OCI-LY3 (cell line): Measurements from ENCODE around the gene POPDC2.

Experiments used
- H2AFZ ChIP-seq: fragments of 200-600, 300-600 bp; shearing (Covaris generic); 2 replicates; pipeline ENCODE4 v1.6.0; 2014; ENCODE audit warnings: antibody characterized with exemption, low read depth, low read length
- H3K27ac ChIP-seq: fragments of 200-600, 300-600 bp; sonication (generic); 2 replicates; pipeline ENCODE4 v1.5.1; 2014; ENCODE audit warnings: mild to moderate bottlenecking, low read length, moderate library complexity, mixed read lengths
- H3K27me3 ChIP-seq: fragments of 200-600, 300-600 bp; sonication (generic); 2 replicates; pipeline ENCODE4 v1.6.1; 2014; ENCODE audit warnings: low read depth, low read length, mixed read lengths
- H3K36me3 ChIP-seq: fragments of 200-600, 300-600 bp; sonication (generic); replicated peaks from 2 replicates; pipeline ENCODE3; 2014; ENCODE audit warnings: low read depth, low read length, mixed read lengths
- H3K4me1 ChIP-seq: fragments of 300-600, 200-600 bp; sonication (generic); 2 replicates; pipeline ENCODE4 v1.6.1; 2014; ENCODE audit warnings: low read length, mixed read lengths
- H3K4me2 ChIP-seq: fragments of 200-600, 300-600 bp; sonication (generic); 2 replicates; pipeline ENCODE4 v1.6.1; 2014; ENCODE audit warnings: low read length, mixed read lengths
- H3K4me3 ChIP-seq: fragments of 300-600, 200-600 bp; sonication (generic); 2 replicates; pipeline ENCODE4 v1.5.1; 2014; ENCODE audit warnings: antibody characterized with exemption, mild to moderate bottlenecking, low read length, moderate library complexity
- H3K79me2 ChIP-seq: fragments of 300-600, 200-600 bp; shearing (Covaris generic); 2 replicates; pipeline ENCODE4 v1.6.1; 2014; ENCODE audit warnings: mild to moderate bottlenecking, low read length, mixed read lengths
- H3K9ac ChIP-seq: fragments of 300-600, 200-600 bp; shearing (Covaris generic); 2 replicates; pipeline ENCODE4 v1.6.0; 2014; ENCODE audit warnings: mild to moderate bottlenecking, low read length, moderate library complexity
- H3K9me3 ChIP-seq: fragments of 200-600, 300-600 bp; shearing (Covaris generic); 2 replicates; pipeline ENCODE4 v1.6.1; 2014; ENCODE audit warnings: low read length, mixed read lengths; ENCODE audit not compliant: insufficient read depth
- H4K20me1 ChIP-seq: fragments of 200-600, 300-600 bp; sonication (generic); 2 replicates; pipeline ENCODE4 v1.6.1; 2016; ENCODE audit warnings: low read length, mixed read lengths; ENCODE audit not compliant: insufficient read depth
- CTCF ChIP-seq: fragments of 200-600, 300-600 bp; sonication (generic); IDR thresholded peaks from 2 replicates; pipeline ENCODE4 v1.5.1; 2014; ENCODE audit warnings: antibody characterized with exemption, low read length, low read depth
- EZH2phosphoT487 ChIP-seq: fragments of 200-600 bp; shearing (Covaris generic); IDR thresholded peaks from 2 replicates; pipeline ENCODE4 v1.6.1; 2018; ENCODE audit warnings: antibody characterized with exemption, mixed run types, low read depth

The POPDC2 gene

GRCh38 chr3:119628390-119628789 lies 32.0 kb downstream of the POPDC2 start:
- peak overlapping the region; percentile 89 for H3K4me2 ChIP-seq
- H3K9ac ChIP-seq, result peak overlapping the region; percentile 60
- H4K20me1 ChIP-seq, result no peaks in the 10 kb centered on the region
- TF ChIP-seq CTCF (no peak), EZH2phosphoT487 (no peak)
- H3K4me3 ChIP-seq, result peak overlapping the region; percentile 60
- no peaks in the 10 kb centered on the region for H3K9me3 ChIP-seq
- H3K27ac ChIP-seq, result peak overlapping the region; percentile 80
- no peaks in the 10 kb centered on the region for H3K36me3 ChIP-seq
- H2AFZ ChIP-seq, result peak overlapping the region; percentile 89
- peaks cover 52% of the 10 kb centered on the region for H3K4me1 ChIP-seq
- H3K27me3 ChIP-seq, result no peaks in the 10 kb centered on the region
- no peaks in the 10 kb centered on the region for H3K79me2 ChIP-seq

- H3K9ac ChIP-seq, result peak overlapping the region; percentile 60
- H3K9me3 ChIP-seq, result no peaks in the 10 kb centered on the region
- peaks cover 52% of the 10 kb centered on the region for H3K4me1 ChIP-seq
- no peaks in the 10 kb centered on the region for H4K20me1 ChIP-seq
- H3K36me3 ChIP-seq, result no peaks in the 10 kb centered on the region
- H2AFZ ChIP-seq, result peak overlapping the region; percentile 89
- no peak for TF ChIP-seq EZH2phosphoT487
- peak; percentile 19; the same call in 1 of the 2 replicates for TF ChIP-seq CTCF
- peak overlapping the region; percentile 89 for H3K4me2 ChIP-seq
- no peaks in the 10 kb centered on the region for H3K79me2 ChIP-seq
- no peaks in the 10 kb centered on the region for H3K27me3 ChIP-seq
- peak overlapping the region; percentile 80 for H3K27ac ChIP-seq
- H3K4me3 ChIP-seq, result peak overlapping the region; percentile 60
Measured at GRCh38 chr3:119627461-119627860, 32.9 kb downstream of the POPDC2 start.

GRCh38 chr3:119626196-119626595 lies 34.2 kb downstream of the POPDC2 start:
- Histone ChIP-seq H3K9ac (no peak overlapping the region), H3K4me1 (peaks cover 50% of the 10 kb centered on the region), H3K4me3 (no peak overlapping the region), H3K27me3 (no peaks in the 10 kb centered on the region), H2AFZ (no peak overlapping the region), H3K4me2 (no peak overlapping the region), H3K79me2 (no peaks in the 10 kb centered on the region), H3K9me3 (no peaks in the 10 kb centered on the region), H3K36me3 (no peaks in the 10 kb centered on the region), H3K27ac (no peak overlapping the region), H4K20me1 (no peaks in the 10 kb centered on the region)
- TF ChIP-seq CTCF, result no peak
- TF ChIP-seq EZH2phosphoT487, result no peak

GRCh38 chr3:119625451-119626153 lies 34.8 kb downstream of the POPDC2 start:
- Histone ChIP-seq H3K4me1 (peaks cover 46% of the 10 kb centered on the region), H3K79me2 (no peaks in the 10 kb centered on the region), H3K27ac (no peak overlapping the region), H3K4me2 (no peak overlapping the region), H3K4me3 (no peak overlapping the region), H3K36me3 (no peaks in the 10 kb centered on the region), H4K20me1 (no peaks in the 10 kb centered on the region), H2AFZ (no peak overlapping the region), H3K27me3 (no peaks in the 10 kb centered on the region), H3K9me3 (no peaks in the 10 kb centered on the region), H3K9ac (no peak overlapping the region)
- TF ChIP-seq CTCF, result no peak
- no peak for TF ChIP-seq EZH2phosphoT487
